VCaP (cell line): Measurements from ENCODE around the gene CHMP1A.
"Not testable (repeated sequence)": the region's sequence is repeated elsewhere in the genome, so short reads cannot be mapped to it uniquely, and the experiment has no call there.

ENCODE experiments used
- H3K27ac ChIP-seq: fragments of 450-650 bp; 2 replicates; pipeline ENCODE4 v1.5.1; 2017
- TF ChIP-seq, protein P1 (sequence below): fragments of 450-650 bp; conservative IDR thresholded peaks from 2 replicates; pipeline ENCODE4 v1.5.1; 2017; ENCODE audit warnings: mild to moderate bottlenecking, moderate library complexity

Gene CHMP1A

DNA sequence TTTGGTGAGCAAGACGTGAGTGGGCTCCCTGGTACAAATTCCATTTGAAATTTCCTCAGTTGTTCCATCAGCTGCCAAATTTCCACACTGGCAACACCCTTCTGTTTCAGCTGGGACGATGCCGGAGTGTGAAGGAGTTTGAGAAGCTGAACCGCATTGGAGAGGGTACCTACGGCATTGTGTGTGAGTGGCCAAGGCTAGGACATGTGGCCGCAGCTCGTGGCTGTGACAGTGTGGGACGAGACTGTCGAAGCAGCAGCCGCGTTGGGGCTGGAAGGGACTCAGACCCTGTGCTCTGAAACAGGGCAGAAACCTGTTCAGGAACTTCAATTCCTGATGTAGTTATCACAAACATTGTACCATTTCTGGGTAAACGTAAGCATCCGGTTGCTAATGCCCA is 31.6 kb upstream of the CHMP1A start:
- TF ChIP-seq, protein P1, sequence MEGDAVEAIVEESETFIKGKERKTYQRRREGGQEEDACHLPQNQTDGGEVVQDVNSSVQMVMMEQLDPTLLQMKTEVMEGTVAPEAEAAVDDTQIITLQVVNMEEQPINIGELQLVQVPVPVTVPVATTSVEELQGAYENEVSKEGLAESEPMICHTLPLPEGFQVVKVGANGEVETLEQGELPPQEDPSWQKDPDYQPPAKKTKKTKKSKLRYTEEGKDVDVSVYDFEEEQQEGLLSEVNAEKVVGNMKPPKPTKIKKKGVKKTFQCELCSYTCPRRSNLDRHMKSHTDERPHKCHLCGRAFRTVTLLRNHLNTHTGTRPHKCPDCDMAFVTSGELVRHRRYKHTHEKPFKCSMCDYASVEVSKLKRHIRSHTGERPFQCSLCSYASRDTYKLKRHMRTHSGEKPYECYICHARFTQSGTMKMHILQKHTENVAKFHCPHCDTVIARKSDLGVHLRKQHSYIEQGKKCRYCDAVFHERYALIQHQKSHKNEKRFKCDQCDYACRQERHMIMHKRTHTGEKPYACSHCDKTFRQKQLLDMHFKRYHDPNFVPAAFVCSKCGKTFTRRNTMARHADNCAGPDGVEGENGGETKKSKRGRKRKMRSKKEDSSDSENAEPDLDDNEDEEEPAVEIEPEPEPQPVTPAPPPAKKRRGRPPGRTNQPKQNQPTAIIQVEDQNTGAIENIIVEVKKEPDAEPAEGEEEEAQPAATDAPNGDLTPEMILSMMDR, result no peak
- no peak overlapping the region for H3K27ac ChIP-seq

- TF ChIP-seq, protein P1, result no peak
- H3K27ac ChIP-seq, result no peak overlapping the region
Observed at GRCh38 chr16:89688395-89688794, 30.9 kb upstream of the CHMP1A start.

- TF ChIP-seq, protein P1, result no peak
- H3K27ac ChIP-seq, result peak overlapping the region; percentile 59
Observed at GRCh38 chr16:89687092-89687940, 29.8 kb upstream of the CHMP1A start.

DNA sequence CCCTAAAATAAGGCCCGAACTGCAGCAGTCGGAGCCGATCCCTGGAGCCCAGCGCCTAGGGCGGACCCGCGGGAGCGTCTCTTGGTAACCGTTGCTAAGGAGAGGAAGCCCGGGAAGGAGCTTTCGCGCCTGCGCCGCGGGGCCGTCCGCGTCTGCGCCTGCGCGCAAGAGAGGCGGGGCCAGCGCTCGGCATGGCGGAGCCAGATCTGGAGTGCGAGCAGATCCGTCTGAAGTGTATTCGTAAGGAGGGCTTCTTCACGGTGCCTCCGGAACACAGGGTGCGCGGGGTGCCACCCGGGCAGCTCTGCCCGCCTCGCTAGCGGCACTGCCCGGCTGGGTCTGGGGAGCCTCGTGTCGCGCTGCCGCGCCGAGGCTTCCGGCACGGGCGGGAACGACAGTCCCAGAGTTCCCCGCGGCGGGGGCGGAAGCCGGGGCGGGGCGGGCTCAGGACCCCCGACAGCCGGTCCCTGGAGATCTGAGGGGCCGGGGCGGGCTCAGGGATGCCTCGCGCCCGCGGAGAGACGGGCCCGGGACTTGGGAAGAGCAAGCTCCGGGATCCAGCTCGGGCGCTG is 29.1 kb upstream of the CHMP1A start, which contains the start of gene CDK10:
Gene CDK10, plus strand, starts transcription at position 170 of the 572 bp plus-strand sequence. Its CDS starts 22 bp downstream, at position 192.
- H3K27ac ChIP-seq, result peak within 1 kb of the TSS; percentile 59
- TF ChIP-seq, protein P1, result no peak

DNA sequence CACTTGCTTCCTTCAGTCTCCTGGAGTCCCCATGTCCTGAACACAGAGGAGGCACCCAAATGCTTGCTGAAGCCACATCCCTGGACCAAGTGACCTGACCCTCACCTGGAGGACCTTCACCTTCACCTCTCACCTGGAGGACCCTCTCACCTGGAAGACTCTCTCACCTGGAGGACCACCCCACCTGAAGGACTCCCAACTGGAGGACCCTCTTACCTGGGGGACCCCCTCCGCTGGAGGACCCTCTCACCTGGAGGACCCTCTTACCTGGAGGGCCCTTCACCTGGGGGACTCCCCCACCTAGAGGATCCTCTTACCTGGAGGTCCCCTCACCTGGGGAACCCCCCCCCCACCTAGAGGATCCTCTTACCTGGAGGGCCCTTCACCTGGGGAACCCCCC is 28.4 kb upstream of the CHMP1A start:
- TF ChIP-seq, protein P1, result no peak
- no peak overlapping the region for H3K27ac ChIP-seq

- TF ChIP-seq, protein P1, result no peak
- no peak overlapping the region for H3K27ac ChIP-seq
Observed at GRCh38 chr16:89678258-89678657, 20.8 kb upstream of the CHMP1A start.

- TF ChIP-seq, protein P1, result no peak
- H3K27ac ChIP-seq, result no peak overlapping the region
Observed at GRCh38 chr16:89672177-89672941, 14.9 kb upstream of the CHMP1A start.

DNA sequence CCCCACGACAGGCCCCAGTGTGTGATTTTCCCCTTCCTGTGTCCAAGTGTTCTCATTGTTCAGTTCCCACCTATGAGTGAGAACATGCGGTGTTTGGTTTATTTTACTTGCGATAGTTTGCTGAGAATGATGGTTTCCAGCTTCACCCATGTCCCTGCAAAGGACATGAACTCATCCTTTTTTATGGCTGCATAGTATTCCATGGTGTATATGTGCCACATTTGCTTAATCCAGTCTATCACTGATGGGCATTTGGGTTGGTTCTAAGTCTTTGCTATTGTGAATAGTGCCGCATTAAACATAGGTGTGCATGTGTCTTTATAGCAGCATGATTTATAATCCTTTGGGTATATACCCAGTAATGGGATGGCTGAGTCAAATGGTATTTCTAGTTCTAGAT is 14.1 kb upstream of the CHMP1A start:
- not testable (repeated sequence) for H3K27ac ChIP-seq
